HG03097 (cell line): ENCODE data around the gene SLC10A4.

Experiments used
- ATAC-seq: cut with Tn5 transposase; IDR thresholded peaks from one replicate; pipeline ENCODE4 v1.9.1; 2021; ENCODE audit not compliant: unreplicated experiment, low FRiP score

The SLC10A4 gene

GRCh38 chr4:48484494-48485168 lies 1.5 kb downstream of the SLC10A4 start:
- no peak for ATAC-seq

DNA sequence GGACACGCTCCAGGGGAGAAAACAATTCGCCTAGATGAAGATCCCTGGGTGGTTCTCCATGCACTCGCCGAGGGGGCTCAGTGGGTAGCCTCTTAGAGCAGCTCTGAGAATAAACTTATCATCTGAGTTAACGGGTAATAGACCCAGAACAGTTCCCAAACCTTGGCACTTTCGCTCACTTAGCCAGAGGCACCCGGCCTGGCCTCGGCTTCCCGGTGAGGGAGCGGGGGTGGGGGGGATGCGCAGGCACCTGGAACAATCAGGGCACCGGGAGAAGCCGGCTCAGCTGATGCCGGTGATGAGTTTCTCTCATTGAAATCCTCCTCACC lies 6.5 kb downstream of the SLC10A4 start:
- no peak for ATAC-seq

DNA sequence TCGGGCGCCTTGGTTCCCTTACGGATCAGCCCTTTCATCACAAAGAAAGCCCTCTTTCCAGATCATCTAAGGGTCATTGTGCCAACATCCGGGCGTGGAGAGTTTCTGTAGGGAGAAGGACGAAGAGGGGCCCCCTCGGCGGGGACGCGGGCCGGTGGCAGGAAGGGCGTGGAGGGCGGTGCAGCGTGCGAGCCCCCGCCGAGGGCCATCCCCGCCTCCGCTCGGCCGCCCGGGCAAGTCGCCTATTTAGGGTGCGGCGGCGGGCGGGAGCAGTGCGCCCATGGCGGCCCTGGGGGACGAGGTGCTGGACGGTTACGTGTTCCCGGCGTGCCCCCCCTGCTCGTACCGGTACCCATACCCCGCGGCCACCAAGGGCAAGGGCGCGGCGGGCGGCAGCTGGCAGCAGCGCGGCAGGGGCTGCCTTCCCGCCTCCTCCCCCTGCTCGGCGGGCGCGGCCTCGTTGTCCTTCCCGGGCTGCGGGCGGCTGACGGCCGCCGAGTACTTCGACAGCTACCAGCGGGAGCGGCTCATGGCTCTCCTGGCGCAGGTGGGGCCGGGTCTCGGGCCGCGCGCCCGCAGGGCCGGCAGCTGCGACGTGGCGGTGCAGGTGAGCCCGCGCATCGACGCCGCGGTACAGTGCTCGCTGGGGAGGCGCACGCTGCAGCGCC lies 7.0 kb downstream of the SLC10A4 start, which contains the start of gene ZAR1:
ZAR1 (plus strand) TSS at position 241 of the 668 bp plus-strand sequence; CDS start at position 281, 40 bp downstream.
- no peak for ATAC-seq

DNA sequence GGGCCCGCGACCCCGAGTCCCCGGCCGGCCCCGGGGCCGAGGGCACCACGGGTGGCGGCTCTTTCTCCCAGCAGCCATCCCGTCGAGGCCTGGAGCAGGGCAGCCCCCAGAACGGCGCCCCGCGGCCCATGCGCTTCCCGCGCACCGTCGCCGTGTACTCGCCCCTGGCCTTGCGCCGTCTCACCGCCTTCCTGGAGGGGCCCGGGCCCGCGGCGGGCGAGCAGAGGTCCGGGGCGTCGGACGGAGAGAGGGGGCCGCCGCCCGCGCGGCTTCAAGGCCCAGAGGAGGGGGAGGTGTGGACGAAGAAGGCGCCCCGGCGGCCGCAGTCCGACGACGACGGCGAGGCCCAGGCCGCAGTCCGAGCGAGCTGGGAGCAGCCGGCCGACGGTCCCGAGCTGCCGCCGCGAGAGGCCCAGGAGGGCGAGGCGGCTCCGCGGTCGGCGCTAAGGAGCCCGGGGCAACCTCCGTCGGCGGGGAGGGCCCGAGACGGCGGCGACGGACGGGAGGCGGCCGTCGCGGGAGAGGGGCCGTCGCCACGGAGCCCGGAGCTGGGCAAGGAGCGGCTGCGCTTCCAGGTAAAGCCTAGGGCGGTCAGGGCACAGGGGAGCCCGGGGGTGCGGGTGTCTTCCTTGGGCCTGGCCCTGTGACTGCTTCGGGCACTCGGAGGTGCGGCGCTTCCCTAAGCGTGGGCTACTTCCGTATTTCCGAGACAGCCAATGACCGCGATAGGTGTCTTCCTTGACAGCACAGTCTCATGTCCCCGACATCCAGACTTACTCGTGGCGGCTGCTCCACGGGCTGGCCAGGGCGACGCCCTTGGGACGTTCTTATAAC lies 7.8 kb downstream of the SLC10A4 start:
- ATAC-seq: no peak

GRCh38 chr4:48491514-48492176 lies 8.5 kb downstream of the SLC10A4 start:
- no peak for ATAC-seq

GRCh38 chr4:48493452-48494100 lies 10.4 kb downstream of the SLC10A4 start:
- no peak for ATAC-seq

- no peak for ATAC-seq
These were observed 12.8 kb downstream of the SLC10A4 start for GRCh38 chr4:48495941-48496340.

- ATAC-seq: no peak
These were observed 15.8 kb downstream of the SLC10A4 start for GRCh38 chr4:48498895-48499294.

DNA sequence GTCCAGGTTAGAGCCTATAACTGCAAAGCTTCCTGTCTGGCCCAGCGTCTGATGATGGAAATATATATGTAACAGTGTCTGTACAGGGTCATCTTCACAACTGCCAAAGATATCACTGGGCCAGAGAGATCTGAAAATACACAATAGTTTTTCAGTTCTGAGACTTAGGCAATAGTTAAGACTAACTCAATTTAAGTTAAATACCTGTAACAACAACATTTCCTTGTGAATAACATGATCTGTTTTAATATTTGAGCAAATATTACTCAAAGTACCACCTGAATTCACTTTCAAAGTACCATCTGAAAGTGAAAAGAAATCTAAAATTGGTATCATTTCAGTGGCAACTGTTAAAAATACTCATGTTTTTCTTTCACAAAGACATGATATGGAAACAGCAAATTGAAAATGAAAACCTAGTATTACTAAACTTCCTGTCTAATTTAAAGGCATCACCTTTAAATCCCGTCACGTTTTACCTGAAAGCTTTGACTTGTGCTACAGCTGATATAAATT lies 16.5 kb downstream of the SLC10A4 start:
- peak; percentile 66 for ATAC-seq

GRCh38 chr4:48503233-48504025 lies 20.3 kb downstream of the SLC10A4 start:
- no peak for ATAC-seq

- ATAC-seq: no peak
These were observed 20.8 kb downstream of the SLC10A4 start for GRCh38 chr4:48504026-48504330.

GRCh38 chr4:48504352-48504751 lies 21.2 kb downstream of the SLC10A4 start:
- ATAC-seq: no peak

DNA sequence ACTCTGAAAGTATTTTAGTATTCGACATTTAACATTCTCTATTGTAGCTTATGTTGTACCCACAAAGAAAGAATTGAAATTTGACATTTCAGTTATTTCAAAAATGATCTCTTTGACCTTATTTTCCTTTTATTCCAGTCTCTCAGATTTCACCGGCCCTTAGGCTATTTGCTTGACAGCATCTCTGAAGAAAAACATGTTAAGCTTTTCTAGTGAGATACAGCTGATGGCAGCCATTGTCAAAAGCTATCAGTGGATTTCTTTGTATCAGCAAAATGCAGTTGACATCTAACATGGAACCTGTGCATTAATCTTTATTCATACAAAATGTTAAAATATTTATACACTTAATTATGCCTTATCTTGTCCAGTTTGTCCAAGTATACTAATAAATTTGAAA lies 23.6 kb downstream of the SLC10A4 start:
- no peak for ATAC-seq

DNA sequence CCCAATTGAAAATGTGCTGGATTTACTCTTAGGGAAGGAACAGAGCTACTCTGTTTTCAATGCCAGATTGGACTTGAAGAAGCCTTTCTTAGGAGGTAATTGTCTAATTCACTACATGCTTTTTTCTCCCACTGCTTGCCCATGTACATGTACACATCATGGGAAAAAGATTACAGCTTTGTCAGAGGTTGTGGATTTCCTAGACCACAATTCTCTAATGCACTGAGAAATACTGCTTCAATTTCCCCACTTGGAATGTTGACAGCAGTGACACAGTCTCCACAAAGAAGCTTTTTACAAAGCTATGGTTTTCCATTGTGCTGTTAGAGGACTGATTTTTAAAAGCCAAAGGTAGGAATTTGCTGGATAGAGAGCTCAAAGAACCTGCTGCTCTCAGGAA lies 26.4 kb downstream of the SLC10A4 start:
- no peak for ATAC-seq

DNA sequence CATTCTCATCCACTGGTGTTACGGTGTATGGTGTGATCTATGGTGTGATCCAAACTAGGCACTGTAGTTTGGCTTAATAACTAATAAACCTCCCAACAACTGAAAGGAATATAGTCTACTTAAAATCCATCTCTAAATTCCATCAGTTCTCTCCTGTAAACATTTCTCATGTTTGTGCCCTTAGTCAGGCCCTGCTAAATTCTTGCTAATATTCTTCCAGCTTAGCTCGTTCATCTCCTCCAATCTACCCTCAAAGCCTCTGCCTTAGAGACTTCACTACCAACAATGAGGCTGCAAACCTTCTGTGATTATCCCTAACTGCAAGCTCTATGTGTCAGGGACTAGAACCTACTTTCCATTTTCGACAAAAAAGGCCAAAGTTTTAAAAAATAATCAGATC lies 35.0 kb downstream of the SLC10A4 start:
- ATAC-seq: no peak

- ATAC-seq: no peak
These were observed 43.3 kb downstream of the SLC10A4 start for GRCh38 chr4:48526406-48526805.

GRCh38 chr4:48538358-48538757 lies 55.2 kb downstream of the SLC10A4 start:
- no peak for ATAC-seq
